ENCODE data around the gene PCDH9. TPM values are rescaled to one million over a fixed set of nuclear protein-coding genes. Genes with fewer than 3 reads are reported as not detected.

Gene PCDH9
- total and polyA plus RNA-seq, 2 of the 4 experiments (the other 2 are of a cell fraction): 2.2 to 10.2 TPM

- Histone ChIP-seq H3K9me1 (ENCODE audit: insufficient read depth, low read length) (no peaks in the 10 kb centered on the region), H3K4me2 (ENCODE audit: low read depth, low read length) (no peak overlapping the region), H4K8ac (ENCODE audit: low read depth in 2 of 2, low read length in 2 of 2) (no peak overlapping the region), H3K18ac (ENCODE audit: low read depth, low read length) (no peak overlapping the region), H3K27me3 (ENCODE audit: control insufficient read depth, insufficient read depth, low read length) (no peaks in the 10 kb centered on the region), H2BK120ac (ENCODE audit: low read depth, low read length) (no peak overlapping the region), H3K9me3 (ENCODE audit: control insufficient read depth, insufficient read depth, low read length) (no peaks in the 10 kb centered on the region), H3K4me3 (ENCODE audit: insufficient read depth, low read depth, low read length) (no peak overlapping the region), H3K79me1 (ENCODE audit: low read depth in 1 of 2, low read length in 2 of 2) (no peaks in the 10 kb centered on the region), H2BK15ac (ENCODE audit: low read depth, low read length) (no peak overlapping the region), H3K4me1 (ENCODE audit: control insufficient read depth, insufficient read depth, low read length) (no peaks in the 10 kb centered on the region), H2BK5ac (ENCODE audit: low read depth, low read length, poor library complexity, severe bottlenecking) (no peak overlapping the region), H2AK9ac (replicated peaks; ENCODE audit: low read depth, low read length, poor library complexity) (no peak overlapping the region), H4K20me1 (ENCODE audit: insufficient read depth, low read length) (no peaks in the 10 kb centered on the region), H2AK5ac (ENCODE audit: low read depth, low read length) (no peak overlapping the region), H3K4ac (ENCODE audit: low read depth, low read length) (no peak overlapping the region), H4K91ac (ENCODE audit: insufficient read depth, low read depth, low read length) (no peak overlapping the region), H3K14ac (replicated peaks; ENCODE audit: low read depth, low read length) (no peak overlapping the region), H2AFZ (replicated peaks; ENCODE audit: low read length, poor library complexity) (no peak overlapping the region), H3K36me3 (ENCODE audit: control insufficient read depth, insufficient read depth, low read length) (no peaks in the 10 kb centered on the region), H2BK20ac (ENCODE audit: low read depth, low read length) (no peak overlapping the region), H3K56ac (ENCODE audit: extremely low read depth, insufficient read depth, low read length) (no peak overlapping the region), H3K23ac (ENCODE audit: low read depth, low read length) (no peak overlapping the region), H3K9ac (ENCODE audit: low read depth, low read length) (no peak overlapping the region), H3K27ac (ENCODE audit: insufficient read depth, low read length) (no peak overlapping the region), H4K5ac (ENCODE audit: low read depth, low read length) (no peak overlapping the region)
- in situ Hi-C loops (cut with MboI; ENCODE audit: low sequenced_read_pairs) (no loop called here), dilution Hi-C loops (cut with HindIII; ENCODE audit: low sequenced_read_pairs, unreplicated experiment) (no loop called here), intact Hi-C loops (cut with micrococcal nuclease) (no loop called here)
- no peak for ATAC-seq (ENCODE audit: low read depth)
- no CpG with 5 or more reads among the region's 4 CpGs for WGBS, 2 experiments (ENCODE audit: extremely low coverage in 2 of 2, insufficient read length in 1 of 2)
- BruUV-seq (replicated peaks): no TSS peak
- no peak for TF ChIP-seq RFX5 (IDR thresholded peaks at IDR 0.05; ENCODE audit: low read depth, low read length)
- no peak for TF ChIP-seq CHD1 (IDR thresholded peaks at IDR 0.05; ENCODE audit: low read depth, low read length)
- TF ChIP-seq MAZ (IDR thresholded peaks at IDR 0.05; ENCODE audit: borderline replicate concordance, low read depth, low read length): no peak
- no peak for TF ChIP-seq NFE2L2 (IDR thresholded peaks at IDR 0.05; ENCODE audit: low read depth, low read length)
- TF ChIP-seq MAFK (IDR thresholded peaks at IDR 0.05; ENCODE audit: low read depth, low read length): no peak
- no peak for TF ChIP-seq CEBPB (IDR thresholded peaks at IDR 0.05; ENCODE audit: low read depth, low read length)
- no peak for TF ChIP-seq SMC3 (IDR thresholded peaks at IDR 0.05; ENCODE audit: low read depth, low read length)
- TF ChIP-seq, protein P1, sequence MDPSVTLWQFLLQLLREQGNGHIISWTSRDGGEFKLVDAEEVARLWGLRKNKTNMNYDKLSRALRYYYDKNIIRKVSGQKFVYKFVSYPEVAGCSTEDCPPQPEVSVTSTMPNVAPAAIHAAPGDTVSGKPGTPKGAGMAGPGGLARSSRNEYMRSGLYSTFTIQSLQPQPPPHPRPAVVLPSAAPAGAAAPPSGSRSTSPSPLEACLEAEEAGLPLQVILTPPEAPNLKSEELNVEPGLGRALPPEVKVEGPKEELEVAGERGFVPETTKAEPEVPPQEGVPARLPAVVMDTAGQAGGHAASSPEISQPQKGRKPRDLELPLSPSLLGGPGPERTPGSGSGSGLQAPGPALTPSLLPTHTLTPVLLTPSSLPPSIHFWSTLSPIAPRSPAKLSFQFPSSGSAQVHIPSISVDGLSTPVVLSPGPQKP (IDR thresholded peaks at IDR 0.05; ENCODE audit: borderline replicate concordance, low read depth, low read length): no peak
- TF ChIP-seq RAD21 (IDR thresholded peaks at IDR 0.05; ENCODE audit: low read length): no peak
- no peak for TF ChIP-seq POLR2A (IDR thresholded peaks at IDR 0.05; ENCODE audit: low read depth, low read length)
- no peak for TF ChIP-seq MXI1 (IDR thresholded peaks at IDR 0.05; ENCODE audit: borderline replicate concordance, low read depth, low read length)
- TF ChIP-seq BHLHE40 (IDR thresholded peaks at IDR 0.05; ENCODE audit: low read depth, low read length): no peak
- TF ChIP-seq RCOR1 (IDR thresholded peaks at IDR 0.05; ENCODE audit: insufficient replicate concordance, low read length): no peak
- TF ChIP-seq FOS (IDR thresholded peaks at IDR 0.05; ENCODE audit: low read depth, low read length): no peak
- no peak for TF ChIP-seq USF2 (IDR thresholded peaks at IDR 0.05; ENCODE audit: low read depth, low read length)
- TF ChIP-seq, protein P2, sequence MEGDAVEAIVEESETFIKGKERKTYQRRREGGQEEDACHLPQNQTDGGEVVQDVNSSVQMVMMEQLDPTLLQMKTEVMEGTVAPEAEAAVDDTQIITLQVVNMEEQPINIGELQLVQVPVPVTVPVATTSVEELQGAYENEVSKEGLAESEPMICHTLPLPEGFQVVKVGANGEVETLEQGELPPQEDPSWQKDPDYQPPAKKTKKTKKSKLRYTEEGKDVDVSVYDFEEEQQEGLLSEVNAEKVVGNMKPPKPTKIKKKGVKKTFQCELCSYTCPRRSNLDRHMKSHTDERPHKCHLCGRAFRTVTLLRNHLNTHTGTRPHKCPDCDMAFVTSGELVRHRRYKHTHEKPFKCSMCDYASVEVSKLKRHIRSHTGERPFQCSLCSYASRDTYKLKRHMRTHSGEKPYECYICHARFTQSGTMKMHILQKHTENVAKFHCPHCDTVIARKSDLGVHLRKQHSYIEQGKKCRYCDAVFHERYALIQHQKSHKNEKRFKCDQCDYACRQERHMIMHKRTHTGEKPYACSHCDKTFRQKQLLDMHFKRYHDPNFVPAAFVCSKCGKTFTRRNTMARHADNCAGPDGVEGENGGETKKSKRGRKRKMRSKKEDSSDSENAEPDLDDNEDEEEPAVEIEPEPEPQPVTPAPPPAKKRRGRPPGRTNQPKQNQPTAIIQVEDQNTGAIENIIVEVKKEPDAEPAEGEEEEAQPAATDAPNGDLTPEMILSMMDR (conservative IDR thresholded peaks at IDR 0.05; ENCODE audit: low read depth, low read length): no peak
- DNase-seq: no peak
- ChIA-PET POLR2A (ENCODE audit: unreplicated experiment) (no interaction called here), CTCF (no interaction called here)
Measured at GRCh38 chr13:67135356-67135755, 94.8 kb downstream of the PCDH9 start.

Data from IMR-90 (cell line).